GM23248 (cell line): ENCODE measurements around the gene SLC4A3.

Experiments used
- EZH2 ChIP-seq: fragments of 200-600 bp; sonication (generic); IDR thresholded peaks from 2 replicates; pipeline ENCODE4 v1.6.1; 2018; ENCODE audit warnings: antibody characterized with exemption, mild to moderate bottlenecking; ENCODE audit not compliant: insufficient read depth, poor library complexity, severe bottlenecking
- EZH2phosphoT487 ChIP-seq: fragments of 200-600 bp; sonication (generic); IDR thresholded peaks from 2 replicates; pipeline ENCODE4 v1.6.1; 2018; ENCODE audit warnings: antibody characterized with exemption, moderate library complexity, mild to moderate bottlenecking, low read depth; ENCODE audit not compliant: insufficient read depth

DNA sequence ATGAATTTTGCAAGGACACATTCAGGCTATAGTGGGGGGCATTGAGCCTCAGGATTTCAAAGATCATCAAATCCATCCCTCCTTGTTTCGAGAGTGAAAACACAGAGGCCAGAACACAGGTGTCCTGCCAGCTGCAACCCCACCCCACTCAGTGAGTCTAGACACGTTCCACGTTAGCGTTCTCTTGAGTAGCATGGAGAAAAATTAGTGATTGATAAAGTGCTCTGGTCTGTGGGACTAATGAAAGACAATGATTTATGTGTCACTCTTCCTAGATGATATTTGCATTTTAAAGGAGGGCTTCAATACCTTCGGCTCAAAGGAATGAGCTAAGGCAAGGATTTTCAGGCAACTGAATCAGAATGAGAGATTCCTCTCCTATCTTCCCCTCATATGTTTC lies 43.8 kb downstream of the SLC4A3 start:
- TF ChIP-seq EZH2phosphoT487 (no peak), EZH2 (no peak)
